IMR-90 (cell line): Measurements from ENCODE around the gene MAN1C1. TPM values are rescaled to one million over a fixed set of nuclear protein-coding genes. Genes with fewer than 3 reads are reported as not detected.

Experiments used
- ATAC-seq: fragments of 200-7000 bp; cut with Tn5 transposase; 2 replicates; pipeline ENCODE4 v1.9.1; 2020; ENCODE audit warnings: low read depth, mild to moderate bottlenecking, moderate library complexity
- BruUV-seq: library from RNA; stranded (reverse); fragments of 400-500 nt; replicated peaks from 2 replicates; lab custom pipeline; 2021; lab: Mats Ljungman, UMichigan
- CTCF ChIA-PET: fragments of 300-600 bp; formaldehyde crosslinking; extraction: SDS; loops from one replicate; lab custom pipeline; 2021; ENCODE audit warnings: antibody characterized with exemption; lab: Yijun Ruan, JAX
- POLR2A ChIA-PET: fragments of 300-600 bp; sonication (Branson Sonifier 250); formaldehyde crosslinking; loops from one replicate; lab custom pipeline; 2022; ENCODE audit warnings: antibody characterized with exemption; ENCODE audit not compliant: unreplicated experiment; lab: Charles Lee
- DNase-seq: peaks from one replicate; pipeline ENCODE4 v3.0.0; 2013
- H2AFZ ChIP-seq: replicated peaks from 2 replicates; pipeline ENCODE3; 2013; ENCODE audit warnings: low read length, mild to moderate bottlenecking; ENCODE audit not compliant: poor library complexity
- H2AK5ac ChIP-seq: 2 replicates; pipeline ENCODE4 v1.6.1; 2013; ENCODE audit warnings: low read depth, low read length, inconsistent platforms
- H2AK9ac ChIP-seq: replicated peaks from 2 replicates; pipeline ENCODE3; 2013; ENCODE audit warnings: mild to moderate bottlenecking, low read depth, low read length, moderate library complexity; ENCODE audit not compliant: poor library complexity
- H2BK120ac ChIP-seq: 2 replicates; pipeline ENCODE4 v1.6.1; 2013; ENCODE audit warnings: low read depth, low read length, inconsistent platforms
- H2BK15ac ChIP-seq: 3 replicates; pipeline ENCODE4 v1.6.1; 2013; ENCODE audit warnings: low read depth, low read length, inconsistent platforms
- H2BK20ac ChIP-seq: 2 replicates; pipeline ENCODE4 v1.6.1; 2013; ENCODE audit warnings: low read depth, mild to moderate bottlenecking, inconsistent platforms, low read length, moderate library complexity
- H2BK5ac ChIP-seq: 2 replicates; pipeline ENCODE4 v1.6.1; 2013; ENCODE audit warnings: mild to moderate bottlenecking, low read depth, low read length, inconsistent platforms; ENCODE audit not compliant: poor library complexity, severe bottlenecking
- H3K14ac ChIP-seq: replicated peaks from 2 replicates; pipeline ENCODE4 v1.6.1; 2013; ENCODE audit warnings: low read depth, low read length, inconsistent platforms
- H3K18ac ChIP-seq: 2 replicates; pipeline ENCODE4 v1.6.1; 2013; ENCODE audit warnings: low read depth, low read length, control low read depth
- H3K23ac ChIP-seq: 2 replicates; pipeline ENCODE4 v1.6.1; 2013; ENCODE audit warnings: low read depth, low read length, inconsistent platforms
- H3K27ac ChIP-seq: 2 replicates; pipeline ENCODE4 v1.5.1; 2013; ENCODE audit warnings: mild to moderate bottlenecking, control low read depth, low read length; ENCODE audit not compliant: insufficient read depth
- H3K27me3 ChIP-seq: 2 replicates; pipeline ENCODE4 v1.6.1; 2013; ENCODE audit warnings: low read length; ENCODE audit not compliant: control insufficient read depth, insufficient read depth
- H3K36me3 ChIP-seq: 2 replicates; pipeline ENCODE4 v1.6.1; 2013; ENCODE audit warnings: low read length, mixed read lengths; ENCODE audit not compliant: control insufficient read depth, insufficient read depth
- H3K4ac ChIP-seq: 2 replicates; pipeline ENCODE4 v1.6.1; 2013; ENCODE audit warnings: low read depth, low read length, inconsistent platforms
- H3K4me1 ChIP-seq: 2 replicates; pipeline ENCODE4 v1.6.1; 2013; ENCODE audit warnings: low read length, mixed read lengths; ENCODE audit not compliant: control insufficient read depth, insufficient read depth
- H3K4me2 ChIP-seq: 2 replicates; pipeline ENCODE4 v1.6.1; 2013; ENCODE audit warnings: low read depth, mild to moderate bottlenecking, control low read depth, low read length, moderate library complexity
- H3K4me3 ChIP-seq: 2 replicates; pipeline ENCODE4 v1.5.1; 2013; ENCODE audit warnings: low read depth, mild to moderate bottlenecking, control low read depth, low read length, moderate library complexity; ENCODE audit not compliant: insufficient read depth
- H3K56ac ChIP-seq: 2 replicates; pipeline ENCODE4 v1.6.1; 2013; ENCODE audit warnings: low read length, inconsistent platforms; ENCODE audit not compliant: insufficient read depth; ENCODE audit errors: extremely low read depth
- H3K79me1 ChIP-seq, 2 experiments: 2 replicates each; pipeline ENCODE4 v1.6.1; 2013; ENCODE audit warnings: low read length in 2 of 2, inconsistent platforms in 1 of 2, low read depth in 1 of 2
- H3K9ac ChIP-seq: 2 replicates; pipeline ENCODE4 v1.6.1; 2013; ENCODE audit warnings: low read depth, low read length, control low read depth
- H3K9me1 ChIP-seq: 2 replicates; pipeline ENCODE4 v1.6.1; 2013; ENCODE audit warnings: low read length, inconsistent platforms; ENCODE audit not compliant: insufficient read depth
- H3K9me3 ChIP-seq: 2 replicates; pipeline ENCODE4 v1.6.1; 2013; ENCODE audit warnings: low read length; ENCODE audit not compliant: control insufficient read depth, insufficient read depth
- H4K20me1 ChIP-seq: 2 replicates; pipeline ENCODE4 v1.6.1; 2013; ENCODE audit warnings: low read length, inconsistent platforms; ENCODE audit not compliant: insufficient read depth
- H4K5ac ChIP-seq: 2 replicates; pipeline ENCODE4 v1.6.1; 2013; ENCODE audit warnings: mild to moderate bottlenecking, low read depth, low read length, control low read depth
- H4K8ac ChIP-seq, 2 experiments: 2 replicates each; pipeline ENCODE4 v1.6.1; 2013; ENCODE audit warnings: low read depth in 2 of 2, low read length in 2 of 2, control low read depth in 1 of 2, inconsistent platforms in 1 of 2
- H4K91ac ChIP-seq: 2 replicates; pipeline ENCODE4 v1.6.1; 2013; ENCODE audit warnings: low read depth, low read length, inconsistent platforms; ENCODE audit not compliant: insufficient read depth
- BHLHE40 ChIP-seq: fragments of 150-350 bp; IDR thresholded peaks from 2 replicates; pipeline ENCODE4 v1.6.1; 2016; ENCODE audit warnings: mild to moderate bottlenecking, low read depth, low read length
- CHD1 ChIP-seq: IDR thresholded peaks from 2 replicates; pipeline ENCODE4 v1.6.1; 2012; ENCODE audit warnings: low read depth, low read length, improper control_type of control experiment
- FOS ChIP-seq: fragments of 150-350 bp; IDR thresholded peaks from 2 replicates; pipeline ENCODE4 v1.6.1; 2016; ENCODE audit warnings: low read depth, low read length
- MAZ ChIP-seq: IDR thresholded peaks from 2 replicates; pipeline ENCODE4 v1.6.1; 2012; ENCODE audit warnings: low read depth, mild to moderate bottlenecking, low read length, improper control_type of control experiment, moderate library complexity, borderline replicate concordance
- NFE2L2 ChIP-seq: fragments of 150-350 bp; IDR thresholded peaks from 2 replicates; pipeline ENCODE4 v1.6.1; 2016; ENCODE audit warnings: low read depth, mild to moderate bottlenecking, low read length
- RFX5 ChIP-seq: IDR thresholded peaks from 2 replicates; pipeline ENCODE4 v1.8.0; 2012; ENCODE audit warnings: low read depth, mild to moderate bottlenecking, low read length, moderate library complexity
- SMC3 ChIP-seq: fragments of 150-350 bp; IDR thresholded peaks from 2 replicates; pipeline ENCODE4 v1.6.1; 2016; ENCODE audit warnings: low read depth, mild to moderate bottlenecking, antibody characterized with exemption, low read length, moderate library complexity
- WGBS, 2 experiments: methylation state at CpG; one replicate each; pipeline versions ENCODE4 v1.1.5 to v1.1.7; 2013; ENCODE audit warnings: missing lambda C conversion rate in 2 of 2; ENCODE audit not compliant: insufficient read length in 1 of 2; ENCODE audit errors: extremely low coverage in 2 of 2; 5-methylcytosine and 5-hydroxymethylcytosine counted together
- dilution Hi-C: fragments of 300-500 bp; cut with HindIII; formaldehyde crosslinking; loops from one replicate; pipeline ENCODE4 v1.14.3; 2018; ENCODE audit warnings: low sequenced_read_pairs; ENCODE audit not compliant: unreplicated experiment
- in situ Hi-C: fragments of 300-500 bp; cut with MboI; formaldehyde crosslinking; loops from 3 replicates; pipeline ENCODE4 v1.14.3; 2019; ENCODE audit warnings: low sequenced_read_pairs, inconsistent platforms, mixed read lengths
- intact Hi-C: fragments of 100-400 bp; cut with micrococcal nuclease; formaldehyde crosslinking; loops from 2 replicates; pipeline ENCODE4 v1.10.0; 2022
- polyA plus RNA-seq, 3 experiments: library from polyadenylated mRNA; depleted of rRNA; stranded (reverse); fragments of >200 nt; gene quantifications; 2 replicates each; pipeline ENCODE4 v1.2.3, GENCODE V29; 2012; ENCODE audit warnings: low replicate concordance in 1 of 3
- total RNA-seq: library from RNA; depleted of rRNA; stranded (reverse); fragments of >200 nt; gene quantifications from 2 replicates; pipeline ENCODE4 v1.2.3, GENCODE V29; 2012
- TF ChIP-seq, protein P1 (sequence below): fragments of 150-350 bp; IDR thresholded peaks from 2 replicates; pipeline ENCODE4 v1.6.1; 2016; ENCODE audit warnings: low read depth, mild to moderate bottlenecking, low read length, moderate library complexity, borderline replicate concordance
- TF ChIP-seq, protein P2 (sequence below): conservative IDR thresholded peaks from 2 replicates; pipeline ENCODE4 v1.5.1; 2012; ENCODE audit warnings: mild to moderate bottlenecking, low read depth, low read length, improper control_type of control experiment

Gene MAN1C1
- total and polyA plus RNA-seq, 2 of the 4 experiments (the other 2 are of a cell fraction), result 3.2 to 11.3 TPM

GRCh38 chr1:25624604-25625003, 8.0 kb downstream of the MAN1C1 start:
- no TSS peak for BruUV-seq
- dilution Hi-C loops (no loop called here), intact Hi-C loops (no loop called here), in situ Hi-C loops (no loop called here)
- ChIA-PET POLR2A (no interaction called here), CTCF (interaction anchor here (0.6 to 0.7 kb wide), 3 partner anchors 44 to 459 kb away, joined by 3 read pairs; no protein-coding TSS in a partner anchor)
- Histone ChIP-seq H3K23ac (no peak overlapping the region), H4K20me1 (0 out of 2 replicates have a peak, but pooled peaks cover 8% of the 10 kb centered on the region), H3K14ac (no peak overlapping the region), H3K9ac (no peak overlapping the region), H3K4ac (no peak overlapping the region), H4K91ac (no peak overlapping the region), H3K79me1 (peaks cover 5 to 18% of the 10 kb centered on the region in 2 experiments; a peak in 2 of 4 replicates), H3K4me2 (no peak overlapping the region), H3K4me3 (no peak overlapping the region), H2AK5ac (no peak overlapping the region), H3K27me3 (no peaks in the 10 kb centered on the region), H3K9me1 (0 out of 2 replicates have a peak, but pooled peaks cover 2% of the 10 kb centered on the region), H2BK20ac (no peak overlapping the region), H2BK120ac (no peak overlapping the region), H4K5ac (no peak overlapping the region), H3K27ac (no peak overlapping the region), H3K4me1 (peaks cover 2% of the 10 kb centered on the region; the same call in 1 of the 2 replicates), H3K56ac (no peak overlapping the region), H4K8ac (no peak overlapping the region), H2AK9ac (no peak overlapping the region), H3K36me3 (no peaks in the 10 kb centered on the region; the same call in 1 of the 2 replicates), H3K9me3 (no peaks in the 10 kb centered on the region), H2AFZ (no peak overlapping the region), H2BK5ac (no peak overlapping the region), H3K18ac (no peak overlapping the region), H2BK15ac (no peak overlapping the region)
- ATAC-seq (no peak), DNase-seq (no peak)
- WGBS, 2 experiments, result no CpG with 5 or more reads among the region's 5 CpGs
- TF ChIP-seq, protein P1, sequence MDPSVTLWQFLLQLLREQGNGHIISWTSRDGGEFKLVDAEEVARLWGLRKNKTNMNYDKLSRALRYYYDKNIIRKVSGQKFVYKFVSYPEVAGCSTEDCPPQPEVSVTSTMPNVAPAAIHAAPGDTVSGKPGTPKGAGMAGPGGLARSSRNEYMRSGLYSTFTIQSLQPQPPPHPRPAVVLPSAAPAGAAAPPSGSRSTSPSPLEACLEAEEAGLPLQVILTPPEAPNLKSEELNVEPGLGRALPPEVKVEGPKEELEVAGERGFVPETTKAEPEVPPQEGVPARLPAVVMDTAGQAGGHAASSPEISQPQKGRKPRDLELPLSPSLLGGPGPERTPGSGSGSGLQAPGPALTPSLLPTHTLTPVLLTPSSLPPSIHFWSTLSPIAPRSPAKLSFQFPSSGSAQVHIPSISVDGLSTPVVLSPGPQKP, result no peak
- TF ChIP-seq SMC3, result no peak
- TF ChIP-seq FOS, result no peak
- TF ChIP-seq BHLHE40, result no peak
- no peak for TF ChIP-seq MAZ
- TF ChIP-seq CHD1, result no peak
- no peak for TF ChIP-seq NFE2L2
- no peak for TF ChIP-seq RFX5
- TF ChIP-seq, protein P2, sequence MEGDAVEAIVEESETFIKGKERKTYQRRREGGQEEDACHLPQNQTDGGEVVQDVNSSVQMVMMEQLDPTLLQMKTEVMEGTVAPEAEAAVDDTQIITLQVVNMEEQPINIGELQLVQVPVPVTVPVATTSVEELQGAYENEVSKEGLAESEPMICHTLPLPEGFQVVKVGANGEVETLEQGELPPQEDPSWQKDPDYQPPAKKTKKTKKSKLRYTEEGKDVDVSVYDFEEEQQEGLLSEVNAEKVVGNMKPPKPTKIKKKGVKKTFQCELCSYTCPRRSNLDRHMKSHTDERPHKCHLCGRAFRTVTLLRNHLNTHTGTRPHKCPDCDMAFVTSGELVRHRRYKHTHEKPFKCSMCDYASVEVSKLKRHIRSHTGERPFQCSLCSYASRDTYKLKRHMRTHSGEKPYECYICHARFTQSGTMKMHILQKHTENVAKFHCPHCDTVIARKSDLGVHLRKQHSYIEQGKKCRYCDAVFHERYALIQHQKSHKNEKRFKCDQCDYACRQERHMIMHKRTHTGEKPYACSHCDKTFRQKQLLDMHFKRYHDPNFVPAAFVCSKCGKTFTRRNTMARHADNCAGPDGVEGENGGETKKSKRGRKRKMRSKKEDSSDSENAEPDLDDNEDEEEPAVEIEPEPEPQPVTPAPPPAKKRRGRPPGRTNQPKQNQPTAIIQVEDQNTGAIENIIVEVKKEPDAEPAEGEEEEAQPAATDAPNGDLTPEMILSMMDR, result no peak
